GM19455 (cell line): ENCODE results near the gene ARHGAP18.

Source experiments
- ATAC-seq: cut with Tn5 transposase; IDR thresholded peaks from one replicate; pipeline ENCODE4 v1.9.1; 2021; ENCODE audit not compliant: unreplicated experiment

The ARHGAP18 gene

DNA sequence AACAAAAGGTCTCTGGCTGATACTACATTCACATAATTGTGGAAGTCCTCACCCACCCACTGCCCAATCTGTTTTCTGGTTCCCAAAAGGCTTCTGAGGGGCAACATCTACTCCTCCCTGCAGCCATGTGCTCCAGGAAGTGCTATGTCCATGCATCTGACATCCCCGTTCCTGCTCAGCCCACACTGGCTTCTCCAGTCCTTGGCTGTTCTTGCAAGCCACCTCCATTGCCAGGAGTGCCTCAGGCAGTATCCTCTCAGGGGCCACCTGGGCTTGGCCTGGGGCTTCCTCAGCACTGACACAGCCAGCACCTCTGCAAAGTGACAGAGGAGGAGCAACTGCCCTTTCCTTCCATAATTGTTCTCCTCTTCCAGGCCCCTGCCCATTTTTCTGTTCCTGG, 18.3 kb downstream of the ARHGAP18 start:
- no peak for ATAC-seq

GRCh38 chr6:129691043-129691640, 18.8 kb downstream of the ARHGAP18 start:
- ATAC-seq = no peak

DNA sequence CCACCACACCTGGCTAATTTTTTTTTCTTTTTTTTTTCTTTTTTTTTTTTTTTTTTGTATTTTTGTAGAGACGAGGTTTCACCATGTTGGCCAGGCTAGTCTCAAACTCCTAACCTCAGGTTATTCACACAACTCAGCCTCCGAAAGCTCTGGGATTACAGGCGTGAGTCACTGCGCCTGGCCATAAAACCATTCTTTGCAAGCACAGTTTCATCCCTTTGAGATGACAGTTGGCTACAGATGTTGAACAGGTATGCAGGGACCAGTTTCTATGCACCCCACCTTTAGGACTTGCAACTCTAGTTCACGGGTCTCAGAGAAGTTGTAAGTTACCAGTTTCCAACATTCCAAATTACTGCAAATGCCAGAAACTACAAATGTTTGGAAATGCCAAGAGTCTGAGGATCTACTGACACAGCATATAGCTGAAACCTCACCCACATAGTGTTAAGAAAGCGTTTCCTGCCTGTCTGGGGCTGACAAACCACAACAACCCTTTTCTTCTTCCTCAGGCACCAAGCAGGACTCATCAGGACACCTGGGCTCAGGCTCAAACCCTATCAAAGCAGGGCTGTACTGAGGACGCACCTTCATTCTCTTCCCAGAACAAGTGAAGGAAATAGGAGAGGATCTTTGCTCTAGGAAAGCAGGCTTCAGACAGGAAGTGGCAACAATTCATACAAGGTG, 22.9 kb downstream of the ARHGAP18 start:
- peak; percentile 75 for ATAC-seq

GRCh38 chr6:129685662-129686031, 24.3 kb downstream of the ARHGAP18 start:
- no peak for ATAC-seq

- ATAC-seq = no peak
Measured at GRCh38 chr6:129684903-129685661, 24.9 kb downstream of the ARHGAP18 start.

DNA sequence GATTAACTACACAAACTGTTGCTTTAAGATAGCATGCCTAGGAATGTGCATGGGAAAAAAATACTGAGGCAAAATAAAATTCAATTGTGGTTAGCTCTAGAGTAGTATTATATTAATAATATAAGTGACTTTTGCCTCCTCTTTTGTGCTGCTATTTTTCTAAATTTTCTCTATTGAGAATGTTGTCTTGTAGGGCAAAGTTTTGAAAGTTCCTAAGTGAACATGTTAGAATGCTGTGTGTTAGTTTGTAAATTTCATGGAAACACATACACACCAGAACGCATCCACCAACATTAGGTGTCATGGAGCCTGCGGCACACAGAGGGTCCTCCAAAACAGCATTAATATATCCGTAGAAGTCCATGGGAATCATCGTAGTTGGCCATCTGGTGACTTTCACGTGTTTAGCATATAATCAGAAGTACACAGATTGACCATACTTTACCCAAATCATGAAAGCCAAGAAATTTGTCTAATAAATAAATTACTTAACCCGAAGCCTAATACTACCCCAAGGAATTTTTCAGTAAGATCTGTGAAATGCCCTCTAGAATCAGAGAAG, 25.6 kb downstream of the ARHGAP18 start:
- ATAC-seq = no peak

GRCh38 chr6:129683601-129684322, 26.2 kb downstream of the ARHGAP18 start:
- peak; percentile 94 for ATAC-seq

DNA sequence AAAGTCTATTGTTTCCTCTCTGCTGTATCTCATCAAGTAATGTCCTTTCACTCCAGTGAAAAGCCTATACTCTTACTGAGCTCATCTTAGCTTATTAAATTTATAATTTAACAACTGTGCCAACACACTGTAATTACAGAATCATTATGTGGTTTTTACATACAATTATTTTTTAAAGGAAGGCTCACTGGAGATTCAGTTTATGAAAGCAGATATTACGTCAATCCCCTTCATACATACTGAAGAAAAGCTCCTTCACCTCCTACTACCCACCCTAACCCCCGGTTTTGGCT, 28.1 kb downstream of the ARHGAP18 start:
- ATAC-seq = no peak

DNA sequence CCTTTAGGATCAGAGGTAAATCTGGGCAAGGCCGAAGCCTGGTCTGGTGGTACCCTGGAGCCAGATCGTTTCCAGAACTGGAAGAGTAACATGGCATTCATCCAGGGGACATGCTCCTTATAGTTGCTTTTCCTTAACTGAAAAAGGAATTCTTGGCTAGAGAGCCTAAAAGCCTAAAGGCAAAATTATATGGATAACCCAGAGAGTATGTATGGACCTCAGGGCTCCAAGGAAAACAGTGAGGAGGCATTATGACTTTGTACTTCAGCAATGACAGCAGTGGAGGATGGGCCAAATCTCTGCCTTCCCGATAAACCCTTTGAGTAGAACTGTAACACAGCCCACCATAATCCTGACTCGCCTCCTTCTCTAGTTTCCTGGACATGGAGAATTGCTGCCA, 29.3 kb downstream of the ARHGAP18 start:
- ATAC-seq = no peak

- ATAC-seq = no peak
Measured at GRCh38 chr6:129679758-129680157, 30.2 kb downstream of the ARHGAP18 start.

- no peak for ATAC-seq
Measured at GRCh38 chr6:129679275-129679674, 30.7 kb downstream of the ARHGAP18 start.

DNA sequence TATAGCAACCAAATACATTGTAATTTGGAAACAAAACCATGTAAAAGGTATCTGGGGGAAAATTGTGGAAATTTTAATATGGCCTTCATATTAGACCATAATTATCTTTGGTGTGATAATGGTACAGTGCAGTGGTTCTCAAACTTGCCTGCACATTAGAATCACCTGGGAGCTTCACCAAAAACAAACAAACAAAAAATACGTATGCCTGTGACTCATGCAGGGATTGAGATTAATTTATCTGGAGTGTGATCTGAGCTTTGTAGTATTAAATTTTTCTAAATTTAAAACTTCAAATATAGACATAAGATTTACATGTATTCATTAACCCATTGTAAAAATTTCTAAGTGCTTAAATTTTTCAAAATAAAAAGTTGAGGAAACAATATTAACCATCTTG, 31.5 kb downstream of the ARHGAP18 start:
- ATAC-seq = no peak

GRCh38 chr6:129677620-129678325, 32.2 kb downstream of the ARHGAP18 start:
- no peak for ATAC-seq

DNA sequence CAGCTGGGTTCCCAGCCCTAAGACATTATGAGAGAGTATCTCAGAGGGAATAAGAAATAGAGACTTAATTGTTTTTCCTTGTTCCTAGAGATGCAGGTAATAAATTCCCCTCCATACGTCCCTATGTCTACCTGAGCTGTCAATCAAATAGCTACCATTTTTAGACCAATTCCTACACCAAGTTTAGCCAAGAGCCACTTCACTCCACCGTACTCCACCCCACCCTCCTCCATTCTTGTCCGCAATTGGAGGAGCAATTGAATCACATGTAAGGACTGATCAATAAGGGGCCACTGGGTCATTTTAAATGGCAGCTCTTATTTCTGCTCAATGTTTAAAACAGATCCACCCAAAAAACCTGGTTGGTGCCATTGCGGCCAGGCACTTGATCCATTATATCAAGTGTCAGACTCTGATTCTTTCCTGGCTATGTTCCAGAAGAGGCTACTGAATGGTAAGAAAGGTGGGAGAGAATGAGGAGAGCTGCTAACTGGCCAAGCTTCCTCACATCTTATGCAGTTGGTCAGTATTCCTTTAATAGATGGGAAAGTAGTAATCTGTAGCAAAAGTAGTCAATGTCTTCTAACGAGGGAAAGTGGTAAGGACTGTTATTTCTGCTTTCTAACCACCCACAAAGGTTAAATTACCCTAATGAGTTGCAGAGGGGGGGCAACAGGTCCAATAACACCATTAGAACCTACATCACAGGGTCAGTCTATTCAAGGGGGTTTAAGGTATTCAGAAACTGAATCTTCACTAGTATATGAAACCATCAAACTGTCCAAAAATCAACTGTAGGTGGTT, 34.1 kb downstream of the ARHGAP18 start:
- ATAC-seq = no peak

- ATAC-seq = no peak
Measured at GRCh38 chr6:129673748-129674147, 36.2 kb downstream of the ARHGAP18 start.

- ATAC-seq = peak; percentile 74
Measured at GRCh38 chr6:129672881-129673631, 36.9 kb downstream of the ARHGAP18 start.

DNA sequence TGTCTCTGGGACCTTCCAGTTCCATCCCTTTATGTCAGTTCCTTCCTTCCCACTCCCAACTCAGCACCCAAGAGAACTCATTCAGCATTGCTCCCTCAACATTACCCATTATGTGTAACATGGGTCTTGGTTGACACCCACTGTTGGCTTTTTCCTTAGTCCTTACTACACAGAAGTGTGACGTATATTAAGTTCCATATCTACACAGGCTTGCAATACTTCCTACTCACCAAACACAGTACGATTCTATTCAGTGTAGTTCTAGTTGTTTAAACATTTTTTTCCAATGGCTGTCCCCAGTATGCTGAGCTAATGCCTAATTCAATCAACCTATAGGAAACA, 37.7 kb downstream of the ARHGAP18 start:
- ATAC-seq = peak; percentile 24

DNA sequence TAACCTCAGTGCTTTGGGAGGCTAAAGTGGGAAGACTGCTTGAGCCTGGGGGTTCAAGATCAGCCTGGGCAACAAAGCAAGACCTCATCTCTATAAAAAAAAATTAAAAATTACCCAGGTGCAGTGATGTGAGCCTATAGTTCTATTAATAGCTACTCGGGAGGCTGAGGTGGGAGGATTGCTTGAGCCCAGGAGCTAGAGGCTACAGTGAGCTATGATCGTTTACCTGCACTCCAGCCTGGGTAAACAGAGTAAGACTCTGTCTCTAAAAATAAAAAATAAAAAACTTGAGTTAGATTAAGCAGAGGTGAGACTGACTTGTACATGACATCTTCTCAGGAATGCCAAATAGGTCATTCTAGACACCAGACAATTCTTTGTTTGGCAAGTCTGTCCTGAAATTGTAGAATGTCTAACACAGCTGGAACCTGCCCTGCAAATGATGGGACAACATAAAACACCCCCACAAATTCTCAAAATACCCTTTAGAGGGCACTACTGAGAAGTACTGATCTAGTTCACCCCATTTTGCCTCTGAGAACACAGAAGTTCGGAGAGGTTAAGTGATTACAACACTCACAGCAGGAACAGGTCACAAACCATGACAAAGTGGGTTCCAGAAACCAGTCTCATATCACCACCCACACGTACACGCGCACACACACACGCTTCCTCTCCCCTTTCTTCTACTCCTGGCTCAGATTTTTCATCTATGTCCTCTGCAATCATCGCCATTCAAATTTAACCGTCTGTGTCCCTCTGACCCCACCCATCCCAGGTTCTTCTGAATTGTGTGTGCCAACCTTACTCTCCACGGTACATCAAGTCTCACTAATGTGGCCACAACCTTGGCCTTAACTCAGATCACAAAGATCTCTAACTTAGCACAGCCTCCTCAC, 38.3 kb downstream of the ARHGAP18 start:
- ATAC-seq = peak; percentile 70
